Measurements from ENCODE around the gene ACVR1C. TPM values are rescaled to one million over a fixed set of nuclear protein-coding genes. Genes with fewer than 3 reads are reported as not detected.

Gene ACVR1C
- total RNA-seq, 4 donors from 2014 or later, result 0.04 to 0.19 TPM; not detected in 2

- intact Hi-C loops (cut with DNase I), result no loop called here
- Histone ChIP-seq H3K27ac (no peak overlapping the region), H3K36me3 (no peaks in the 10 kb centered on the region), H3K4me3 (no peak overlapping the region), H3K27me3 (peaks cover 0 to 21% (median 0%) of the 10 kb centered on the region in 4 donors), H3K4me1 (no peaks in the 10 kb centered on the region), H3K9me3 (peaks cover 0 to 15% (median 0%) of the 10 kb centered on the region in 3 donors)
- DNase-seq, result no peak
- TF ChIP-seq POLR2A (IDR thresholded peaks at IDR 0.05) (no peak), CTCF (IDR thresholded peaks at IDR 0.05) (no peak)
- WGBS, 2 donors, result 80 to 90% methylated on average over 4 of the region's 4 CpGs
These were observed 124.0 kb downstream of the ACVR1C start for GRCh38 chr2:157504623-157505022.

- Histone ChIP-seq H3K9me3 (peaks cover 0 to 9% (median 0%) of the 10 kb centered on the region in 3 donors), H3K4me3 (no peak overlapping the region), H3K27me3 (peaks cover 0 to 6% (median 0%) of the 10 kb centered on the region in 4 donors), H3K36me3 (no peaks in the 10 kb centered on the region), H3K4me1 (no peaks in the 10 kb centered on the region), H3K27ac (no peak overlapping the region)
- intact Hi-C loops (cut with DNase I), result no loop called here
- WGBS, 2 donors, result 49 to 60% methylated on average over 2 of the region's 2 CpGs
- TF ChIP-seq POLR2A (IDR thresholded peaks at IDR 0.05), result no peak
- TF ChIP-seq CTCF (IDR thresholded peaks at IDR 0.05), result no peak
- DNase-seq, result no peak
These were observed 127.6 kb downstream of the ACVR1C start for GRCh38 chr2:157501026-157501425.

GRCh38 chr2:157500334-157500733 is 128.3 kb downstream of the ACVR1C start:
- TF ChIP-seq CTCF (IDR thresholded peaks at IDR 0.05), result no peak
- no peak for TF ChIP-seq POLR2A (IDR thresholded peaks at IDR 0.05)
- H3K4me1 ChIP-seq, result no peaks in the 10 kb centered on the region
- DNase-seq, result no peak
- no peaks in the 10 kb centered on the region for H3K36me3 ChIP-seq
- H3K27me3 ChIP-seq, result peaks cover 0 to 6% (median 0%) of the 10 kb centered on the region in 4 donors
- H3K4me3 ChIP-seq, result no peak overlapping the region
- 47 to 90% methylated on average over 1 of the region's 1 CpG for WGBS, 2 donors
- intact Hi-C loops (cut with DNase I), result no loop called here
- peaks cover 0 to 2% (median 0%) of the 10 kb centered on the region in 3 donors for H3K9me3 ChIP-seq
- H3K27ac ChIP-seq, result no peak overlapping the region

GRCh38 chr2:157498483-157498882 is 130.2 kb downstream of the ACVR1C start:
- H3K36me3 ChIP-seq, result no peaks in the 10 kb centered on the region
- no peak for TF ChIP-seq POLR2A (IDR thresholded peaks at IDR 0.05)
- TF ChIP-seq CTCF (IDR thresholded peaks at IDR 0.05), result no peak
- DNase-seq, result no peak
- no peaks in the 10 kb centered on the region for H3K4me1 ChIP-seq
- no peaks in the 10 kb centered on the region for H3K9me3 ChIP-seq
- no peaks in the 10 kb centered on the region for H3K27me3 ChIP-seq
- no peak overlapping the region for H3K27ac ChIP-seq
- 82 to 92% methylated on average over 3 of the region's 3 CpGs for whole genome bisulfite sequencing, 2 donors
- intact Hi-C loops (cut with DNase I), result loop anchor here (10.0 kb wide), 2 partner anchors 96 to 506 kb away; no protein-coding TSS in a partner anchor
- H3K4me3 ChIP-seq, result no peak overlapping the region

GRCh38 chr2:157497638-157498314 is 130.9 kb downstream of the ACVR1C start:
- no peak for TF ChIP-seq POLR2A (IDR thresholded peaks at IDR 0.05)
- TF ChIP-seq CTCF (IDR thresholded peaks at IDR 0.05), result peak; percentile 26 to 71 (median 53)
- Histone ChIP-seq H3K4me3 (no peak overlapping the region), H3K27ac (no peak overlapping the region), H3K4me1 (no peaks in the 10 kb centered on the region), H3K27me3 (no peaks in the 10 kb centered on the region), H3K36me3 (no peaks in the 10 kb centered on the region), H3K9me3 (no peaks in the 10 kb centered on the region)
- intact Hi-C loops (cut with DNase I), result loop anchor here (10.0 kb wide), 2 partner anchors 97 to 507 kb away; no protein-coding TSS in a partner anchor
- 23% methylated on average over 7 of the region's 7 CpGs for WGBS, 2 donors
- no peak for DNase-seq

Data from esophagus squamous epithelium (tissue), 5 donors.